Measurements from ENCODE around the gene ABCD3.
"Not testable (repeated sequence)": the region's sequence is repeated elsewhere in the genome, so short reads cannot be mapped to it uniquely, and the experiment has no call there.

ABCD3 gene

DNA sequence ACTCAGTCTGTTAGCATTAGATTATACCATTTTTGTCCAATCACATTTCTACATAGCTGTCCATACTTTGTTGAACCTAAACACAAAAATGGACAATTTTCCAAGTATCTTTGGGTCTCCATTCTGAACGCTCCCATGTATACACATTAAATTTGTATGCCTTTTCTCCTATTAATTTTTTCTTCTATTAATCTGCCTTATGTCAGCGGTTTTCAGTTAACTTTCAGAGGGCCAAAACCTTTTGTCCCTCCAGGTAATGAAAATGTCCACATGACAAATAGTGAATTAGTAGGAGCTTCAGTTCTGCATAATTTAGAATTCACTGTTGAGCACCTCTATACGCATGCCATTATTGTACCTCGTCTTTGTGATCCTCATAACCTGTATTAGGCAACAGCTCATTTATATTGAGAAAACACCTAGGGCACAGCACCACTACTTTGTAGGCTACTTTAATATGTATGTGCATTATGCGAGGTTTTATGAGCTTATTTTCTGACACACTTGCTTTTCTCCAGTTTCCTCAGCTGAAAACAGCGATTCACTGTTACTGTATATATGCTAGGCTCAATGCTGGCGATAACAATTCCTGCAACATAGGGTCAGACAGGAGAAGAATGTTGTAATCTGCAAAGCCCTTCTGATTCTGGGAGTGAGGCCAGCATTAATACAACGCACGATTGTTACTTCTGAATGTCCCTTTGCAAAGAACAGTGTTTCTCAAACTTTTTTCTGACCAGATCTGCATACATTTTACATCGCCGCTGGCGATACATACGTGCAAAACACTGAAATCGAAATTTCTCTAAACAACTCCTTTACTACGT lies 1.1 kb upstream of the ABCD3 start:
- FAIRE-seq = no peak

DNA sequence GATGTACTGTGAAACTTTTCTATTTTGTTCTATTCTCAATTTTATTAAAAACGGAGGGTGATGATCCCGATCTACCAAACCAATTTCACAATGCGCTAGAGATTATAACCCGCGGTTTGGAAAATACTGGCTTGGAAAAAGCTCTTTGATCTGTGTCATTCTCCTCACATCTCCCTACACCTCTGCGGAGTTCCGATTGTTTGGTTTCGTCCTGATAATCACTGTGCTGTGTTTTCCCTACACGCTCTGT lies 536 bp upstream of the ABCD3 start:
- no peak for FAIRE-seq

DNA sequence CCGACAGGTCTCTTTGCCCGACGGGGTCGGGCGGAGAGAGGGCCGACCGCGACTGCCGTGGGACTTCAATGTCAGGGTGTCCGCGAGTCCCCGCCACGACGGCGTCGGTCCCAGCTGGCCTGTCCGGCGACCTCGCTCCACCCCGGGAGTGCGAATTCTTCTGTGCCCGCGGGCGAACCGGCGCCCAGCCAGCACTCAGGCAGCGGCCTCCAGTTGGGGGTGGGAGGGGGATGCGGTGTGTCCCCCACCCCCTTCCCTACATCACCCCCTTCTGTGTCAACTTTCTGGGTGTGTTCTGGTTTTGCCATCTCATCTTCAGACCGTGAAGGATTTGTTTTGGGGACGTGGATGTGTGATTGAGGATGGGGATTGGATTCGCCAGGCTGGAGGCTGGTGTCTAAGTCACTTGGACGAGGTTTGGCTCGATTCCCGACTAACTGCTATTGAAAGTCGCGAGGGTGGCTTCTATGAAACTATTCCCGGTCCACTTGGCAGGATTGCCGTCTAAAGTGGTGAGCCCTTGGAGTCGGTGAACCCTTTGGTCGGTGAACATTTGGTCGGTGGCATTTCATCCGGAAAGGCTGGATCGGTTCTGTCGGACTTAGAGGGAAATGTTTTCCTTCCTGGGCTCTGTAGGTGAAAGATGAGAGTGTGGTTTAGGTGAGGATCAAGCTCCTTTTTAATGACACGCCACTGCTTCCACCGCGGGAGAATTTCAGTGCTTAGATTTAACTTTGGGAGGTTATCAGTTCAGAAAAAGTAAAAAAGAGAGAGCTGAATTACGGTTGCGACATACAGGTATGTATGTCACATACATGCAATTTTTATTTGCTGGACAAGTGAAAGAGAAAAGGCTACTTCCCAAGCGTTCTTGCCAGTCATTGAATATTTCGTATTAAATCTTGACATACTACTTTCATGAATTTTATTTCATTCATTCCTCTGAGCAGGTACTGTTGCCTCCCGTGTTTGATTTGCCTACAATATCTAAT lies 771 bp downstream of the ABCD3 start:
- no peak for FAIRE-seq

DNA sequence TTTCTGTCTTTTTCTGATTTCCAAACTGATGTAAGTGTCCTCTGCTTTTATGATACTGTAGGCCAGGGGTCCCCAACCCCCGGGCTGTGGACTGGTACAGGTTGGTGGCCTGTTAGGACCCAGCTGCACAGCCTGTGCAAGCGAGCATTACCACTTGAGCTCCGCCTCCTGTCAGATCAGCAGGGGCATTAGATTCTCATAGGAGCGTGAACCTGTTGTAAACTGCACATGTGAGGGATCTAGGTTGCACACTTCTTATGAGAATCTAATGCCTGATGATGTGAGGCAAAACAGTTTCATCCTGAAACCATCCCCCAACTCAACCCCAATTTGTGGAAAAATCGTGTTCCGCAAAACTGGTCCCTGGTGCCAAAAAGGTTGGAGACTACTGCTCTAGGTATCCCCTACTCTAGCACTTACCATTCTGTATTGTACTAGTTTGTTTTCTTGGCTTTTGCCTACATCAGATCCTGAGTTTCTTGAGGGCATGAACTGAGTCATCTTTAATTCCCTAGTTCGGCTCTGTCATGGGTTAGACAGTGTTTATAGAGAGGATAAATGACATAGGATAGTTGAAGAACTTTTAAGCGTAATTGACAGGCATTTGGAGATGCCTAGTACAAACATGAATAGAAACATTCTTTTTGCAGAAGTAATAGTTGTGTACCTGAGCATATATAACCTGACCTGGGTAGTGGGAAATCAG lies 4.1 kb downstream of the ABCD3 start:
- no peak for FAIRE-seq

DNA sequence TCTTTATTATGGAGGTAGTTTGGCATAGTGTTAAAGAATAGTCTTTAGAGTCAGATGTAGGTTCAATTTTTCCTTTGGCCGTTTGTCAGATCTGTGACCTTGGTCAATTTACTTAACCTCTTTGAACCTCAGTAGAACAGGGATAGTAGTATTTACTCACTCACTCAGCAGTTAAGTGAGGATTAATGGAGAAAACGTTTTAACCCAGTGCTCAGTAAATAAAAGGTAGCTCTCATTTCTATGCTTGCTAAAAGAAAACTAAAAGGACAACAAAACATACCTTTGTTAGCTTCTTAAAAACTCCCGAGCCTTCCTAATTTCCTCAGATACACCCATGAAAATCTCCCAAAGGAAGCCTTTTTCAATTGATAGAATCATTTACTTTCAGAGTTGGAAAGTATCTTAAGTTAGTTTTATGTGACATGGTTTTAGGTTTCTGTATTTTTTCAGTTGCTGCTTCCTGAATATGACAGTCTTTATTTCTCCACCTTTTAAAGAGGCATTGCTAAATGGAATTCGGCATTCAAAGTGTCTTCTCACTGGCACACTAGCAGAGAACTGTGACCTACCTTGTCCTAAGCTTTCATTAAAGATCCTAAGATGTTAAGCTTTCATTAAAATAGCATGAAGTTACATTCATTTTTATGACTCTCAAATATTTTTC lies 7.8 kb downstream of the ABCD3 start:
- peak; percentile 49 for FAIRE-seq

DNA sequence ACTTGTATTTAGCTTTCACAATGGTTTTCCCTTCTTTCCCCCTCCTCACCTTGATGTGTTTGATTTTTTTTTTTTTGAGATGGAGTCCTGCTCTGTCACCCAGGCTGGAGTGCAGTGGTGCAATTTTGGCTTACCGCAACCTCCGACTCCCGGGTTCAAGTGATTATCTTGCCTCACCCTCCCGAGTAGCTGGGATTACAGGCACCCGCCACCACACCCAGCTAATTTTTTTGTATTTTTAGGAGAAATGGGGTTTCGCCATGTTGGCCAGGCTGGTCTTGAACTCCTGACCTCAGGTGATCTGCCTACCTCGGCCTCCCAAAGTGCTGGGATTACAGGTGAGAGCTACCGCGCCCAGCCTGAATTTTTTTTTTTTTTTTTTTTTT lies 8.3 kb downstream of the ABCD3 start:
- FAIRE-seq = not testable (repeated sequence)

DNA sequence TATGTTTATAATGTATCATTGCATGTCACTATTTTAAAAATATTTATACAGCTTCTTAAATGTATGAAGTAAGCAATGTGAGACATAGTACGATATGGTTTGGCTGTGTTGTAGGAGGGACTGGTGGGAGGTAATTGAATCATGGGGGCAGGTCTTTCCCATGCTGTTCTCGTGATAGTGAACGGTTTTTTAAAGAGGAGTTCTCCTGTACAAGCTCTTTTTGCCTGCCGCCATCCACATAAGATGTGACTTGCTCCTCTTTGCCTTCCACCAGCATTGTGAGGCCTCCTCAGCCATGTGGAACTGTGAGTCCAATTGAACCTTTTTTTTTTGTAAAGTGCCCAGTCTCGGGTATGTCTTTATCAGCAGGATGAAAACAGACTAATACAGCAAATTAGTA lies 10.3 kb downstream of the ABCD3 start:
- no peak for FAIRE-seq

DNA sequence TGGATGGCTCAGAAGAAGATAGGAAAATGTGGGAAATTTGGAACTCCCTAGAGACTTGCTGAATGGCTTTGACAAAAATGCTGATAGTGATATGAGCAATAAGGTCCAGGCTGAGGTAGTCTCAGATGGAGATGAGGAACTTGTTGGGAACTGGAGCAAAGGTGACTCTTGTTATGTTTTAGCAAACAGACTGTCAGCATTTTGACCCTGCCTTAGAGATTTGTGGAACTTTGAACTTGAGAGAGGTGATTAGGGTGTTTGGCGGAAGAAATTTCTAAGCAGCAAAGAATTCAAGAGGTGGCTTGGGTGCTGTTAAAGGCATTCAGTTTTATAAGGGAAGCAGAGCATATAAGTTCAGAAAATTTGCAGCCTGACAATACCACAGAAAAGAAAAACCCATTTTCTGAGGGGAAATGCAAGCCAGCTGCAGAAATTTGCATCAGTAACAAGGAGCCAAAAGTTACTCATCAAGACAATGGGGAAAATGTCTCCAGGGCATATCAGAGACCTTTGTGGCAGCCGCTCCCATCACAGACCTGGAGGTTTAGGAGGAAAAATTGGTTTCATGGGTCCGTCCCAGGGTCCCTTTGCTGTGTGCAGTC lies 10.8 kb downstream of the ABCD3 start:
- not testable (repeated sequence) for FAIRE-seq

DNA sequence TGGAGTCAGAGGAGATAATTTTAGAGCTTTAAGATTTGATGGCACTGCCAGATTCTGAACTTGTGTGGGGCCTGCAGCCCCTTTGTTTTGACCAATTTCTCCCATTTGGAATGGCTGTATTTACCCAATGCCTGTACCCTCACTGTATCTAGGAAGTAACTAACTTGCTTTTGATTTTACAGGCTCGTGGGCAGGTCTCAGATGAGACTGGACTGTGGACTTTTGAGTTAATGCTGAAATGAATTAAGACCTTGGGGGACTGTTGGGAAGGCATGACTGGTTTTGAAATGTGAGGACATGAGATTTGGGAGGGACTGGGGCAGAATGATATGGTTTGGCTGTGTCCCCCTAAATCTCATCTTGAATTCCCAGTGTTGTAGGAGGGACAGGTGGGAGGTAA lies 11.9 kb downstream of the ABCD3 start:
- FAIRE-seq = not testable (repeated sequence)

DNA sequence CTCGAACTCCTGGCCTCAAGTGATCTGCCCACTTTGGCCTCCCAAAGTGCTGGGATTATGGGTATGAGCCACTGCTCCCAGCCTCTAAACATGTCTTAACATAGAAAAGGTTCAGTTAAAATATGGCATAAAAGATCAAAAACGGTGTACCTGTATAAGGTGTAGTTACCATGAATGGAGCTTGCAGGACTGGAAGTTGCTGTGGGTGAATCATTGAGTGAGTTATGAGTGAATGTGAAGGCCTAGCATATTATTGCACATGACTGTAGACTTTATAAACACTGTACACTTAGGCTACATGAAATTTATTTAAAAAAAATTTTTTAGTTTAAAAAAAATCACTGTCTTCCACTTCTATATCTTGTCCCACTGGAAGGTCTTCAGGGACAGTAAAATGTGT lies 15.7 kb downstream of the ABCD3 start:
- no peak for FAIRE-seq

DNA sequence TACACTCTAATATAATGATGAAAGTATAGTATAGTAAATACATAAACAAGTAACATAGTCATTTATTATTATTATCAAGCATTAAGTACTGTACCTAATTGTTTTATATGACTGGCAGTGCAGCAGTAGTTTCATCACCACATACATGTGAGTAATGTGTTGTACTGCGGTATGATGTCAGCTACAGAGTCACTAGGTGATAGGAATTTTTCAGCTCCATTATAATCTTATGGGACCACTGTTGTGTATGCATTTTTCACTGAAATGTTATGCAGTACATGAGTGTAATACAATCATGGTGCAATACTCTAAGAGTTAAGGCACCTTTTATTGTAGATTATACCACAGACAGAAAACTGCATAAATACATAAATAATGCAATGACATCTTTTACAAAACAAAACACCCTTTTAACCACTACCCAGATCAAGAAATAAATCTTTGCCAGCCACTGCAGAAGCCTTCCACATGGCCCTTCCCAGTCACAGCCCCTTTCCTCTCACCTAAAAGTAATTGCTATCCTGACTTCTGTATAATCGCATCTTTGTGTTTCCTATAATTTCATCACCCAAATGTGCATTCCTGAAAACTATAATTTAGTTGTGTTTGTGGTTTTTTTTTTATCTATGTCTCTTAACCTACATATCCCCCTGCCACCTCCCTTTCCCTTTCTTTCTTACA lies 16.3 kb downstream of the ABCD3 start:
- no peak for FAIRE-seq

DNA sequence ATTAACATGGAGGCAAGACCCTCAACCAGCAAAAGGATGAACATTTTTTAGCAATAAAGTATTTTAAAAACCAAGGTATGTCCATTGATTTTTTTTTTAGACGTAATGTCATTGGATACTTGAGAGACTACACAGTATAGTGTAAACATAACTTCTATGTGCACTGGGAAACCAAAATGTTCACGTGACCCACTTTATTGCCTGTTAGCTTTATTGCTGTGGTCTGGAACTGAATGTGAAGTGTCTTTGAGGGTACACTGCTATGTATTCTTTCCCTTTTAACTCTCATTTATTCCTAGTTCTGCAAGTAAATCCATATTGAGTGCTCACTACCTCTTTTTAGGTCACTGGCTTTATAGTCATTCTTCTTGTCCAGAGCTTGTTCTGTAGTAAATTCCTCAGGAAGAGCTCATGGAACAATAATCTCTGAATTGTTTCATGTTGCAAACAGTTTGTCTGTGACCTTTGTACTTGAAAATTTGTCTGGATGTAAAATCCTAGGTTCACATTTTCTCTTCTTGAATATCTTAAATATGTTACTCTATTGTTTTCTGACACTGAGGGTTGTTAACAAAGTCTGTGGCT lies 20.6 kb downstream of the ABCD3 start:
- no peak for FAIRE-seq

DNA sequence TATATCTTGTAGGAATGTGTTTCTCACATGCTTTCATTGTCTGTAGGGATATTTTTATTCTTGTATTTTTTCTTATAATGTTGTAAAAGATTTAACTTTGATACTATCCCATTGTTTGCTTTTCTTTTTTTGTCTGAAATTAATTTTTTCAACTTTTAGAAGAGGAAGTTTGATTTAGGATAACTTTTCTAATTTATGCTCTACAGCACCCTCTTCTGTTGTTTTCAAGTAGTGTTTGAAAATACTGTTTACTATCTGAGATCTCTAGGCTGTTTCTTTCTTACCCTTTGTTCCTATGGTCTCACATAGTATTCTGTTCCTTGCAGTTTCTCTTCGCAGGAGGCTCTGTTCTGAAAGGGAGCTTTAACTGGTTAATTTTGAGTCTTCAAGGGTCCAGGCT lies 21.9 kb downstream of the ABCD3 start:
- FAIRE-seq = peak; percentile 30

DNA sequence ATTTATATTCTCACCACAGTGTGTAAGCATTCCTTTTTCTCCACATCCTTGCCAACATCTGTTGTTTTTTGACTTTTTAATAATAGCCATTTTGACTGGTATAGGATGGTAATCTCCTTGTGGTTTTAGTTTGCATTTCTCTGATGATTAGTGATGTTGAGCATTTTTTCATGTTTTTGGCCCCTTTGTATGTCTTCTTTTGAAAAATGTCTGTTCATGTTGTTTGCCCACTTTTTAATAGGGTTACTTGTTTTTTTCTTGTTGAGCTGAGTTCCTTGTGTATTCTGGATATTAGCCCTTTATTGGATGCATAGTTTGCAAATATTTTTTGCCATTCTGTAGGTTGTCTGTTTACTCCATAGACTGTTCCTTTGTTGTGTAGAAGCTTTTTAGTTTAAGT lies 24.9 kb downstream of the ABCD3 start:
- FAIRE-seq = not testable (repeated sequence)

DNA sequence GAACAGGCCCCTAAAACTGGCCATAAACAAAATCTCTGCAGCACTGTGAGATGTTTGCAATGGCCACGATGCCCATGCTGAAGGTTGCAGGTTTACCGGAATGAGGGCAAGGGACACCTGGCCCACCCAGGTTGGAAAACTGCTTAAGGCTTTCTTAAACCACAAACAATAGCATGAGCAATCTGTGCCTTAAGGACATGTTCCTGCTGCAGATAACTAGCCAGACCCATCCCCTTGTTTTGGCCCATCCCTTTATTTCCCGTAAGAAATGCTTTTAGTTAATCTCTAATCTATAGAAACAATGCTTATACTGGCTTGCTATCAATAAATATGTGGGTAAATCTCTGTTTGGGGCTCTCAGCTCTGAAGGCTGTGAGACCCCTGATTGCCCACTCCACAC lies 26.6 kb downstream of the ABCD3 start:
- not testable (repeated sequence) for FAIRE-seq

DNA sequence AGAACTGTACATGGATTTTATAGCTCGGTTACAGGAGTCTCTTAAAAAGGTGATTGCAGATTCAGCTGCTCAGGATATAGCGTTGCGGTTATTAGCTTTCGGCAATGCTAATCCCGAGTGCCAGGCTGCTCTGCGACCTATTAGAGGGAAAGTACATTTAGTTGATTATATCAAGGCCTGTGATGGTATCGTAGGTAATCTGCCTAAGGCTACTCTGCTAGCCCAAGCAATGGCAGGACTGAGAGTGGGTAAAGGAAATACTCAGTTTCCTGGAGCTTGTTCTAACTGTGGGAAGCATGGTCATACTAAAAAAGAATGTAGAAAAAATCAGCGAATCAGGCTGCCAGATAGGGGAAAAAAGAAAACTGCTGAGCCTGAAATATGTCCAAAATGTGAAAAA lies 27.5 kb downstream of the ABCD3 start:
- FAIRE-seq = not testable (repeated sequence)

DNA sequence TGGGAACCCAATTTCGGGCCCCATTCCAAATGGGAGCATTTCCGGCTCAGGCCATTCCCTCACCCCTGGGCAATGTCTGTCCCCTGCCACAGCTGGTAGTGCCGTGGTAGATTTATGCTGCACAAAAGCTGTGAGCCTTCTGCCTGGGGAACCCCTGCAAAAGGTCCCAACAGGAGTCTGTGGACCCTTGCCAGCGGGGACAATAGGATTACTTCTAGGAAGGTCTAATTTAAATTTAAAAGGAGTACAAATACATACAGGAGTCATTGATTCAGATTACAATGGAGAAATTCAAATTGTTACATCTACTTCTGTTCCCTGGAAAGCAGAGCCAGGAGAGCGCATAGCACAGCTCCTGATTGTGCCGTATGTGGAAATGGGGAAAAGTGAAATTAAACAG lies 28.0 kb downstream of the ABCD3 start:
- not testable (repeated sequence) for FAIRE-seq

DNA sequence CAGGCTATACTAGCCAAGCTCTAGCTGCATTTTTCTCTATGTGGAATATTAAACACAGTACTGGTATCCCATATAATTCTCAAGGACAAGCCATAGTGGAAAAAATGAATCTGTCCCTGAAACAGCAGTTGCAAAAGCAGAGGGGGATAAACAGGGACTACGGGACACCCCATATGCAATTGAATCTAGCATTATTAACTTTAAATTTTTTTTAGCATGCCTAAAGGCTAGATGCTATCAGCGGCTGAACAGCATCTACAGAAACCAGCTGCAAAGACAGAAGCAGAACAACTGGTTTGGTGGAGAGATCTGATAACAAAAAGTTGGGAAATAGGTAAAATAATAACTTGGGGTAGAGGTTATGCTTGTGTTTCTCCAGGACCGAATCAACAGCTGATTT lies 30.6 kb downstream of the ABCD3 start:
- not testable (repeated sequence) for FAIRE-seq

DNA sequence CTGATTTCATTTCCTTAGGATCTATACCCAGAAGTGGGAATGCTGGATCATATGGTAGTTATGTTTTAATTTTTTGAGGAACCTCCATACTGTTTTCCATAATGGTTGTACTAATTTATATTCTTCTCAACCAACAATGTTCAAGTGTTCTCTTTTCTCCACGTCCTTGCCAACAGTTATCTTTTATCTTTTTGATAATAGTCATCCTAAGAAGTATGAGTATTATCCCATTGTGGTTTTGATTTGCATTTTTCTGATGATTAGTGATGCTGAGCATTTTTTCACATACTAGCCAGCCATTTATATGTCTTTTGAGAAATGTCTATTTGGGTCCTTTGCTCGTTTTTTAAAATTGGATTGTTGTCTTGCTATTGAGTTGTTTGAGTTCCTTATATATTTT lies 38.5 kb downstream of the ABCD3 start:
- FAIRE-seq = no peak

DNA sequence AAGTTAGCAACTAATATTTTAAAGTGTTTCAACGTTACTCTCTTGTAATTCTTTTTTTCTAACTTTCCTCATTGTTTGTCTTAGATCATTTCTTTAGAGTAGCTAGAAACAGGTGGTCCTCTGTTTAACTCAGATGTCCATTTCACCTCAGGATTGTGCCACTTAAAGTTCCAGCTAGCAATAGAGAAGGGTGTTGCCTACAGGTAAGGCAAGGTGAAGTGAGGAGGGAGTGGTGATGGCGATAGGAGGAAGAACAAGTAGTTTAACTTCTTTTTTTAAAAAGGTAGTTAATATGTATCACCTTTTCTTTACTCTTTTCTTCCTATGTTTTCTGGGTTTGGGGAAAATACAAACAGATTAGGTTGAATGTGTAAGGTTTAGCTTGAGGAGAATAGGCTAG lies 44.4 kb downstream of the ABCD3 start:
- FAIRE-seq = no peak

DNA sequence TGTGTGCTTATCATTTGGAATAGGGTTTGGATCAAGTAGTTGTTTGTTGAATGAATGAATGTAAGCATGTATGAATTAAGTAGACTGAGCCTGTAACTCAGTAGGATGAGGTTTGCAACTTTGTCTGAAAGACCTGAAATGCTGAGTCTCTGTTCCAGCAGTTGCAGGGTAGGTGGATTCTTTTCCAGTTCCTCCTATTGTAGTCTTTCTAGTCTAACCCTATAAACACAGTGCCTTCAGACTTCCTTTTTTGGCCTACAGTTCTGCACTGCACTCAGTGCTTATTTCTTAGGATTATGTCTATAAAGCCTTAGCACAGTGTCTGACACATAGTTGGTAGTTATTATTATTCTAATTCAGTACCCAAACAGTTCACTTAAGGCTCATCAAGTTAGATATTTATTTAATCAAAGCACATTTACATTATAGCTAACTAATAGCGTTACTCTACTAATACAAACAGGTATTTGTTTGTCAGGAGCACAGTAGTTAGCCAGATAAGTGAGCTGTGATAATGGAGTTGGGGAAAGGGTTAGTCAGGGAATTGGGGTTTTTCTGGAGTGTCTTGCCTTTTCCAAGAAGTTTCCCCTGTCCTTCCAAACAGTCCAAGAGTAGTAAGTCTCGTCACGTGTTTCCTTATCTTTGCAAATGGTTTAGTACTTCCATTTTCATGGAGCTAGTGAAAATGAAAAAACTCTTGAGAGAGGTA lies 45.0 kb downstream of the ABCD3 start:
- no peak for FAIRE-seq
